Breast epithelium (tissue), 4 donors: ENCODE data around the gene FGGY. TPM values are rescaled to one million over a fixed set of nuclear protein-coding genes. Genes with fewer than 3 reads are reported as not detected.

Source experiments
- DNase-seq, 2 donors: peaks; one replicate each; pipeline ENCODE4 v3.0.0-alpha.2; 2019; ENCODE audit warnings: low spot score in 2 of 2
- H3K27ac ChIP-seq, 2 donors: fragments of 200-600 bp; sonication (generic) in 1 of 2; one replicate each; pipeline ENCODE4 v1.5.1; 2016 to 2019; ENCODE audit warnings: mild to moderate bottlenecking in 1 of 2
- H3K27me3 ChIP-seq, 2 donors: fragments of 200-600 bp; sonication (generic) in 1 of 2; one replicate each; pipeline versions ENCODE4 v1.5.1 to v1.6.0; 2017 to 2019; ENCODE audit warnings: control low read depth in 1 of 2, mild to moderate bottlenecking in 1 of 2
- H3K36me3 ChIP-seq: fragments of 200-600 bp; one replicate; pipeline ENCODE4 v1.5.1; 2019
- H3K4me1 ChIP-seq, 2 donors: fragments of 200-600 bp; sonication (generic); one replicate each; pipeline ENCODE4 v1.5.1; 2016 to 2019; ENCODE audit warnings: control low read depth in 1 of 2
- H3K4me3 ChIP-seq, 3 donors: fragments of 200-600 bp; sonication (generic); 1 replicate in 2 of 3; 2 replicates in 1 of 3; pipeline ENCODE4 v1.5.1; 2016 to 2019; ENCODE audit warnings: mild to moderate bottlenecking in 3 of 3, moderate library complexity in 2 of 3
- H3K9me3 ChIP-seq, 2 donors: fragments of 200-600 bp; sonication (generic) in 1 of 2; one replicate each; pipeline ENCODE4 v1.5.1; 2016 to 2019; ENCODE audit warnings: control low read depth in 1 of 2
- POLR2A ChIP-seq: fragments of 450-650 bp; IDR thresholded peaks from one replicate; pipeline ENCODE4 v1.6.1; 2016; ENCODE audit warnings: antibody characterized with exemption, mild to moderate bottlenecking, moderate library complexity
- POLR2AphosphoS5 ChIP-seq, 3 donors: sonication (generic); formaldehyde crosslinking; IDR thresholded peaks; one replicate each; pipeline ENCODE4 v1.6.1; 2017; ENCODE audit warnings: antibody characterized with exemption in 3 of 3
- intact Hi-C: fragments of 100-400 bp; cut with DNase I; formaldehyde crosslinking; loops from one replicate; pipeline ENCODE4 v1.15.1; 2023; ENCODE audit warnings: low total_unique reads
- total RNA-seq, 3 donors: library from RNA; depleted of rRNA; stranded (reverse); fragments of >200 nt; gene quantifications; one replicate each; pipeline ENCODE4 v1.1.0, GENCODE V29; 2016
- TF ChIP-seq, protein P1 (sequence below), 3 donors: fragments of 450-650 bp; IDR thresholded peaks; one replicate each; pipeline ENCODE4 v1.5.1; 2016 to 2017; ENCODE audit warnings: antibody characterized with exemption in 3 of 3, mild to moderate bottlenecking in 3 of 3, moderate library complexity in 3 of 3

Gene FGGY
- total RNA-seq, 3 donors from 2014 or later, result 16.2 to 50.3 (median 29.2) TPM

- H3K36me3 ChIP-seq, result no peaks in the 10 kb centered on the region
- intact Hi-C loops, result no loop called here
- DNase-seq, result no peak
- H3K9me3 ChIP-seq, result no peaks in the 10 kb centered on the region
- no peaks in the 10 kb centered on the region for H3K27me3 ChIP-seq
- H3K4me3 ChIP-seq, result no peak overlapping the region
- no peaks in the 10 kb centered on the region for H3K4me1 ChIP-seq
- no peak overlapping the region for H3K27ac ChIP-seq
- TF ChIP-seq POLR2A, result no peak
- no peak for TF ChIP-seq POLR2AphosphoS5 (IDR thresholded peaks at IDR 0.05)
- TF ChIP-seq, protein P1, sequence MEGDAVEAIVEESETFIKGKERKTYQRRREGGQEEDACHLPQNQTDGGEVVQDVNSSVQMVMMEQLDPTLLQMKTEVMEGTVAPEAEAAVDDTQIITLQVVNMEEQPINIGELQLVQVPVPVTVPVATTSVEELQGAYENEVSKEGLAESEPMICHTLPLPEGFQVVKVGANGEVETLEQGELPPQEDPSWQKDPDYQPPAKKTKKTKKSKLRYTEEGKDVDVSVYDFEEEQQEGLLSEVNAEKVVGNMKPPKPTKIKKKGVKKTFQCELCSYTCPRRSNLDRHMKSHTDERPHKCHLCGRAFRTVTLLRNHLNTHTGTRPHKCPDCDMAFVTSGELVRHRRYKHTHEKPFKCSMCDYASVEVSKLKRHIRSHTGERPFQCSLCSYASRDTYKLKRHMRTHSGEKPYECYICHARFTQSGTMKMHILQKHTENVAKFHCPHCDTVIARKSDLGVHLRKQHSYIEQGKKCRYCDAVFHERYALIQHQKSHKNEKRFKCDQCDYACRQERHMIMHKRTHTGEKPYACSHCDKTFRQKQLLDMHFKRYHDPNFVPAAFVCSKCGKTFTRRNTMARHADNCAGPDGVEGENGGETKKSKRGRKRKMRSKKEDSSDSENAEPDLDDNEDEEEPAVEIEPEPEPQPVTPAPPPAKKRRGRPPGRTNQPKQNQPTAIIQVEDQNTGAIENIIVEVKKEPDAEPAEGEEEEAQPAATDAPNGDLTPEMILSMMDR (IDR thresholded peaks at IDR 0.05), result no peak
Measured at GRCh38 chr1:59805554-59805953, 508.7 kb downstream of the FGGY start.
